Measurements from ENCODE around the gene FLAD1. TPM values are rescaled to one million over a fixed set of nuclear protein-coding genes. Genes with fewer than 3 reads are reported as not detected.

FLAD1 gene
- total and polyA plus RNA-seq, 2 of the 8 experiments (the other 6 are each of a cell fraction or from before 2014, with no cell fraction given) = 104 to 143 TPM

DNA sequence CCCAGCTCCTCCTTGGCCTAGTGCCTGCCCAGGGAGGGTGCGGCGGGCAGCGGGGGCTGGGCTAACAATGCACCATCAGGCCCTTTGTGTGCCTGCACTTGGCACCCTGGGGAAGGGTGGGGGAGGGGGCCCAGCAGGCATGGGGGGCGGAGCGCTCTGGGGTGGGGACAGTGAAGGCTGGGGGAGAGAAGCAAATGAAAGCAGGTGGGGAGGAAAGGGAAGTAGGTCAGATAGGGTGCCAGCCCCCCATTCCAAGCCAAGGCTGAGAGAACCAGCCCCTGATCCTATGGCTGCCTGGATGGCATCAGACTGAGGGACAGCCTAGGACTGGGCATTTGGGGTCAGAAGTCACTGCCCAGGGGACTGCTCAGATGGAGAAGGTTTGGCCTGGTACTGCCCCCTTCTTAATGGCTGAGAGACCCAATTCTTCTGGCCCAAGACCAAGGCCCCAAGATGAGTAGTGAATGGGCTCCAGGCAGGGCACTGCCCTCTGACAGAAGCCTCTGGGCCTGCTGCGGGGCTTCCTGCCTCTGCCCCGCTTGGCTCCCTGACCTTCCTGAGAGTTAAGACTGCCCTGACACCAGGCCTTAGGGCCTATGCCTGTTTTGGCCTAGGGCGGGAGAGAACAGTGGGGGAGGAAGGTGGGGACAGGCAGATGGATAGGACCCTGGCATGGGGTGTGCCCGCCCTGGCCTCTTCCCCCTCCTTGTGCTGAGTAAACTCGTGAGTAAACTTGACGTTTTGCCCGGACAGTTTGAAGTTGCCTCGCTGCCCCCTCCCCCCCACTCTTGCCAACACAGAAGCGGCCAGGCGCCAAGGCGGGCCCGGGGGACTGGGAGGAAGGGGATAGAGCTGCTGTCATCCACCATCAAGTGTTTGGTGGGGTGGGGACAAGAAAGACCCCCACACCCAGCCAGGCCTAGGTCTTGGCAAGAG, 22.2 kb downstream of the FLAD1 start:
- Histone ChIP-seq H4K20me1 (replicated peaks in 1 of 2; ENCODE audit: control insufficient read depth in 1 of 2, insufficient read depth in 2 of 2, low read length in 2 of 2) (peaks cover 0 to 17% of the 10 kb centered on the region in 2 experiments), H2BK15ac (ENCODE audit: low read length) (peak overlapping the region; percentile 72; the same call in 1 of the 2 replicates), H3K27ac (ENCODE audit: low read depth, low read length) (no peak overlapping the region), H3K9me3 (ENCODE audit: insufficient read depth in 2 of 2, low read depth in 1 of 2, low read length in 1 of 2) (no peaks in the 10 kb centered on the region), H3K4ac (replicated peaks; ENCODE audit: insufficient read length, low read depth, low read length) (no peak overlapping the region), H3K18ac (ENCODE audit: extremely low read depth, low read length) (peak overlapping the region; percentile 40; the same call in 1 of the 2 replicates), H3K79me2 (ENCODE audit: control insufficient read depth in 1 of 2, insufficient read depth in 2 of 2, low read length in 2 of 2) (peaks cover 0 to 59% of the 10 kb centered on the region in 2 experiments; a peak in 3 of 4 replicates), H3K56ac (replicated peaks; ENCODE audit: insufficient read length, low read depth, low read length) (no peak overlapping the region), H2BK5ac (ENCODE audit: low read depth, low read length) (peak overlapping the region; percentile 99; the same call in 1 of the 2 replicates), H4K91ac (replicated peaks; ENCODE audit: insufficient read length, low read length) (peak overlapping the region; percentile 63), H3K23ac (ENCODE audit: insufficient read length) (no peak overlapping the region), H3K79me1 (ENCODE audit: low read depth, low read length) (peaks cover 17% of the 10 kb centered on the region), H2AK5ac (ENCODE audit: low read depth, low read length) (peak overlapping the region; percentile 97; the same call in 1 of the 2 replicates), H3K4me3 (ENCODE audit: extremely low read depth in 1 of 4, insufficient read depth in 2 of 4, low read depth in 3 of 4, low read length in 4 of 4) (peak overlapping the region in 3 of 4 experiments; percentile 2 to 99 (median 45); a peak in 3 of 8 replicates), H3K4me1 (replicated peaks in 1 of 4; ENCODE audit: control insufficient read depth in 3 of 4, insufficient read depth in 4 of 4, low read length in 3 of 4) (peaks cover 6 to 40% (median 23%) of the 10 kb centered on the region in 4 experiments), H3K9ac (replicated peaks in 1 of 4; ENCODE audit: extremely low read depth in 1 of 4, low read depth in 3 of 4, low read length in 3 of 4) (no peak overlapping the region), H3K23me2 (ENCODE audit: low read depth, low read length) (peaks cover 12% of the 10 kb centered on the region; the same call in 1 of the 2 replicates), H2BK120ac (replicated peaks; ENCODE audit: low read depth, low read length) (no peak overlapping the region), H4K5ac (ENCODE audit: insufficient read length, low read depth, low read length) (peak overlapping the region; percentile 53), H2AFZ (ENCODE audit: low read length) (no peak overlapping the region), H3K14ac (ENCODE audit: insufficient read length) (no peak overlapping the region), H4K8ac (ENCODE audit: extremely low read depth, insufficient read depth, low read length) (peak overlapping the region; percentile 53; the same call in 1 of the 2 replicates), H2BK12ac (ENCODE audit: low read depth, low read length) (peak overlapping the region; percentile 100; the same call in 1 of the 2 replicates), H3K4me2 (ENCODE audit: insufficient read depth in 1 of 2, low read depth in 2 of 2, low read length in 2 of 2) (peak overlapping the region; percentile 79 to 93), H3K36me3 (ENCODE audit: control insufficient read depth in 2 of 4, insufficient read depth in 4 of 4, low read length in 3 of 4) (peaks cover 0 to 2% (median 0%) of the 10 kb centered on the region in 4 experiments; a peak in 2 of 8 replicates), H3K27me3 (replicated peaks in 1 of 4; ENCODE audit: control insufficient read depth in 3 of 4, extremely low read depth in 1 of 4, insufficient read depth in 3 of 4, low read length in 3 of 4) (no peaks in the 10 kb centered on the region), H2BK20ac (ENCODE audit: low read length) (0 out of 2 replicates have a peak overlapping the region, but pooled peaks have one; percentile 80)
- WGBS, 2 experiments (ENCODE audit: extremely low coverage in 1 of 2, insufficient coverage in 1 of 2, insufficient read length in 1 of 2, insufficient replicate concordance in 2 of 2, low coverage in 1 of 2, low lambda C conversion rate in 2 of 2, missing lambda C conversion rate in 1 of 2) = 84% methylated on average over 12 of the region's 17 CpGs; no CpG with 5 or more reads in 1 of the 2 experiments
- DNase-seq (ENCODE audit: low read depth in 1 of 2, low spot score in 2 of 2) (no peak), FAIRE-seq (no peak)
- CTCF ChIA-PET (ENCODE audit: partially characterized antibody) = interaction anchor here (1.4 to 18.6 kb wide), 12 partner anchors 7 to 80 kb away, joined by 3 to 354 read pairs (median 16); partner anchors contain the start of genes ADAM15, LENEP, PBXIP1 and ZBTB7B
- POLR2A ChIA-PET (ENCODE audit: partially characterized antibody) = interaction anchor here (1.6 to 42.8 kb wide), 4 partner anchors 10 to 47 kb away, joined by 4 to 702 read pairs (median 395); partner anchors contain the start of genes CKS1B, FLAD1, PBXIP1 and PYGO2
- TF ChIP-seq TCF12 (IDR thresholded peaks at IDR 0.05; ENCODE audit: low read depth, low read length) (no peak), EGR1 (IDR thresholded peaks at IDR 0.05; ENCODE audit: borderline replicate concordance, low read depth, low read length) (no peak), BCL11A (IDR thresholded peaks at IDR 0.05; ENCODE audit: low read depth in 2 of 2, low read length in 2 of 2) (no peak), CTBP2 (IDR thresholded peaks at IDR 0.05; ENCODE audit: borderline replicate concordance, insufficient read depth, insufficient read length, low read length) (no peak), CBX8 (IDR thresholded peaks at IDR 0.05; ENCODE audit: borderline replicate concordance, low read depth, low read length) (no peak), YY1 (IDR thresholded peaks at IDR 0.05; ENCODE audit: low read depth, low read length) (no peak)
- TF ChIP-seq, protein P1, sequence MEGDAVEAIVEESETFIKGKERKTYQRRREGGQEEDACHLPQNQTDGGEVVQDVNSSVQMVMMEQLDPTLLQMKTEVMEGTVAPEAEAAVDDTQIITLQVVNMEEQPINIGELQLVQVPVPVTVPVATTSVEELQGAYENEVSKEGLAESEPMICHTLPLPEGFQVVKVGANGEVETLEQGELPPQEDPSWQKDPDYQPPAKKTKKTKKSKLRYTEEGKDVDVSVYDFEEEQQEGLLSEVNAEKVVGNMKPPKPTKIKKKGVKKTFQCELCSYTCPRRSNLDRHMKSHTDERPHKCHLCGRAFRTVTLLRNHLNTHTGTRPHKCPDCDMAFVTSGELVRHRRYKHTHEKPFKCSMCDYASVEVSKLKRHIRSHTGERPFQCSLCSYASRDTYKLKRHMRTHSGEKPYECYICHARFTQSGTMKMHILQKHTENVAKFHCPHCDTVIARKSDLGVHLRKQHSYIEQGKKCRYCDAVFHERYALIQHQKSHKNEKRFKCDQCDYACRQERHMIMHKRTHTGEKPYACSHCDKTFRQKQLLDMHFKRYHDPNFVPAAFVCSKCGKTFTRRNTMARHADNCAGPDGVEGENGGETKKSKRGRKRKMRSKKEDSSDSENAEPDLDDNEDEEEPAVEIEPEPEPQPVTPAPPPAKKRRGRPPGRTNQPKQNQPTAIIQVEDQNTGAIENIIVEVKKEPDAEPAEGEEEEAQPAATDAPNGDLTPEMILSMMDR (IDR thresholded peaks at IDR 0.05; ENCODE audit: control extremely low read depth in 1 of 3, insufficient read depth in 1 of 3, low read depth in 1 of 3, low read length in 3 of 3) = no peak

Data from H1 (cell line).